HG03135 (cell line): ENCODE data around the gene CBLL2.
"Not testable (repeated sequence)": the region's sequence is repeated elsewhere in the genome, so short reads cannot be mapped to it uniquely, and the experiment has no call there.

ENCODE experiments used
- ATAC-seq: cut with Tn5 transposase; IDR thresholded peaks from one replicate; pipeline ENCODE4 v1.9.1; 2021; ENCODE audit warnings: mild to moderate bottlenecking, moderate library complexity; ENCODE audit not compliant: unreplicated experiment

Gene CBLL2

GRCh38 chrX:22272613-22273012, at the start of gene CBLL2:
Gene CBLL2, plus strand, starts transcription at chrX:22272913. Its CDS starts 79 bp downstream, at chrX:22272992.
- ATAC-seq = no peak

GRCh38 chrX:22234380-22234779, 38.3 kb upstream of the CBLL2 start:
- no peak for ATAC-seq

- no peak for ATAC-seq
Observed at GRCh38 chrX:22237479-22237878, 35.2 kb upstream of the CBLL2 start.

- ATAC-seq = no peak
Observed at GRCh38 chrX:22246620-22247019, 26.1 kb upstream of the CBLL2 start.

GRCh38 chrX:22247169-22247568, 25.5 kb upstream of the CBLL2 start:
- no peak for ATAC-seq

- ATAC-seq = no peak
Observed at GRCh38 chrX:22248401-22248800, 24.3 kb upstream of the CBLL2 start.

- no peak for ATAC-seq
Observed at GRCh38 chrX:22249371-22249770, 23.3 kb upstream of the CBLL2 start.

GRCh38 chrX:22268706-22269105, 4.0 kb upstream of the CBLL2 start:
- no peak for ATAC-seq

- ATAC-seq = no peak
Observed at GRCh38 chrX:22273714-22274317, 1.1 kb downstream of the CBLL2 start.

- ATAC-seq = no peak
Observed at GRCh38 chrX:22276781-22277180, 4.1 kb downstream of the CBLL2 start.

GRCh38 chrX:22278375-22278774, 5.7 kb downstream of the CBLL2 start:
- no peak for ATAC-seq

GRCh38 chrX:22289209-22289608, 16.5 kb downstream of the CBLL2 start:
- not testable (repeated sequence) for ATAC-seq

GRCh38 chrX:22296871-22297270, 24.2 kb downstream of the CBLL2 start:
- ATAC-seq = no peak

GRCh38 chrX:22300130-22300529, 27.4 kb downstream of the CBLL2 start:
- no peak for ATAC-seq

- no peak for ATAC-seq
Observed at GRCh38 chrX:22310779-22311178, 38.1 kb downstream of the CBLL2 start.

- ATAC-seq = no peak
Observed at GRCh38 chrX:22313766-22314165, 41.1 kb downstream of the CBLL2 start.

- ATAC-seq = no peak
Observed at GRCh38 chrX:22314211-22314610, 41.5 kb downstream of the CBLL2 start.

- ATAC-seq = no peak
Observed at GRCh38 chrX:22314692-22315091, 42.0 kb downstream of the CBLL2 start.

- ATAC-seq = no peak
Observed at GRCh38 chrX:22315151-22315550, 42.4 kb downstream of the CBLL2 start.

- ATAC-seq = no peak
Observed at GRCh38 chrX:22320236-22320873, 47.6 kb downstream of the CBLL2 start.

GRCh38 chrX:22323541-22323940, 50.8 kb downstream of the CBLL2 start:
- ATAC-seq = no peak
